Lower leg skin (tissue), 4 donors: Measurements from ENCODE around the gene FBXO38. TPM values are rescaled to one million over a fixed set of nuclear protein-coding genes. Genes with fewer than 3 reads are reported as not detected.

Source experiments
- DNase-seq, 2 donors: peaks; one replicate each; pipeline ENCODE4 v3.0.0-alpha.2; 2019; ENCODE audit warnings: low spot score in 2 of 2
- H3K4me3 ChIP-seq: fragments of 200-600 bp; sonication (generic); 2 replicates; pipeline ENCODE4 v1.5.1; 2017; ENCODE audit warnings: mild to moderate bottlenecking, low read depth; ENCODE audit not compliant: poor library complexity, severe bottlenecking
- POLR2A ChIP-seq, 2 donors: fragments of 450-650 bp; IDR thresholded peaks; one replicate each; pipeline ENCODE4 v1.6.1; 2016 to 2017; ENCODE audit warnings: antibody characterized with exemption in 2 of 2, mild to moderate bottlenecking in 1 of 2, moderate library complexity in 1 of 2
- WGBS, 2 donors: methylation state at CpG; one replicate each; pipeline ENCODE4 v1.1.5; 2018; 5-methylcytosine and 5-hydroxymethylcytosine counted together
- intact Hi-C: fragments of 100-400 bp; cut with DNase I; formaldehyde crosslinking; loops from one replicate; pipeline ENCODE4 v1.15.0; 2023; ENCODE audit warnings: low total_unique reads
- total RNA-seq, 4 donors: library from RNA; depleted of rRNA; stranded (reverse); fragments of >200 nt; gene quantifications; one replicate each; pipeline ENCODE4 v1.1.0, GENCODE V29; 2016
- TF ChIP-seq, protein P1 (sequence below), 3 donors: fragments of 450-650 bp; IDR thresholded peaks; one replicate each; pipeline ENCODE4 v1.5.1; 2016; ENCODE audit warnings: antibody characterized with exemption in 3 of 3, mild to moderate bottlenecking in 3 of 3, moderate library complexity in 2 of 3

The FBXO38 gene
- total RNA-seq, 4 donors from 2014 or later: 31.7 to 76.7 (median 42.1) TPM

DNA sequence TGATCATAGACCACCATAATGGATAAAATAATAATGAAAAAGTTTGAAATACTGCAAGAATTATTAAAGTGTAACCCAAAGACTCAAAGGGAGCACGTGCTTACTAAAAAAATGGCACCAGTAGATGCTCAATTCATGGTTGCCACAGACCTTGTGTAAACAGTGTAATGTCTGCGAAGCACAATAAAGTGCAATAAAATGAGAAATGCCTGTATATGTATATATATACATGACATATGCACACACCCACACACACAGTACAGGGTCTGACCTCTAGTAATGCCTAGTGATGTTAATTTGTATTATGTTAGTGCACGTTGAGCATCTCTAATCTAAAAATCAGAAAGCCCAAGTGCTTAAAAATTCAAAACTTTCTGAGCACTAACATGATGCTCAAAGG is 52.3 kb downstream of the FBXO38 start:
- no peak overlapping the region for H3K4me3 ChIP-seq
- DNase-seq: no peak
- intact Hi-C loops: no loop called here
- no peak for TF ChIP-seq POLR2A (IDR thresholded peaks at IDR 0.05)
- TF ChIP-seq, protein P1, sequence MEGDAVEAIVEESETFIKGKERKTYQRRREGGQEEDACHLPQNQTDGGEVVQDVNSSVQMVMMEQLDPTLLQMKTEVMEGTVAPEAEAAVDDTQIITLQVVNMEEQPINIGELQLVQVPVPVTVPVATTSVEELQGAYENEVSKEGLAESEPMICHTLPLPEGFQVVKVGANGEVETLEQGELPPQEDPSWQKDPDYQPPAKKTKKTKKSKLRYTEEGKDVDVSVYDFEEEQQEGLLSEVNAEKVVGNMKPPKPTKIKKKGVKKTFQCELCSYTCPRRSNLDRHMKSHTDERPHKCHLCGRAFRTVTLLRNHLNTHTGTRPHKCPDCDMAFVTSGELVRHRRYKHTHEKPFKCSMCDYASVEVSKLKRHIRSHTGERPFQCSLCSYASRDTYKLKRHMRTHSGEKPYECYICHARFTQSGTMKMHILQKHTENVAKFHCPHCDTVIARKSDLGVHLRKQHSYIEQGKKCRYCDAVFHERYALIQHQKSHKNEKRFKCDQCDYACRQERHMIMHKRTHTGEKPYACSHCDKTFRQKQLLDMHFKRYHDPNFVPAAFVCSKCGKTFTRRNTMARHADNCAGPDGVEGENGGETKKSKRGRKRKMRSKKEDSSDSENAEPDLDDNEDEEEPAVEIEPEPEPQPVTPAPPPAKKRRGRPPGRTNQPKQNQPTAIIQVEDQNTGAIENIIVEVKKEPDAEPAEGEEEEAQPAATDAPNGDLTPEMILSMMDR (IDR thresholded peaks at IDR 0.05): no peak
- WGBS, 2 donors: 92 to 95% methylated on average over 3 of the region's 3 CpGs

DNA sequence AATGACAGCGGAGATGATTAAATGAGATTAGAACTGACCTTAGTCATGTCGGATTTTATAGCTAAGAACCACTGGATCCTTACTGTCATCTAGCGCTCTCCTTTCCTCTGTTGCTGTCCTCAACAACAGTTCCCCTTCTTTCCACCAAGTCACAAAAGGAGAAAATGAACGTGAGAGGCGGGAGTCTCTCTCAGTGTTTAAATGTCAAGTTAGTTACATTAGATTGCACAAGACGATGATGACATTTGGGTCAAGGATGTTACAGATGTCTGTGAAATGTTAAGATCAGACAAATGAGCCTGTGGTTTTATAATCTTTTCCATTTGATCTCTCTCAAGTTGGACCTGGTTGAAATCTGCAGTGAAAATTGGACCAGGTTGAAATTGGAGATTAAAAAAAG is 53.5 kb downstream of the FBXO38 start:
- H3K4me3 ChIP-seq: no peak overlapping the region
- intact Hi-C loops: no loop called here
- WGBS, 2 donors: 75 to 80% methylated on average over 6 of the region's 6 CpGs
- TF ChIP-seq, protein P1 (IDR thresholded peaks at IDR 0.05): no peak
- TF ChIP-seq POLR2A (IDR thresholded peaks at IDR 0.05): no peak
- DNase-seq: no peak

DNA sequence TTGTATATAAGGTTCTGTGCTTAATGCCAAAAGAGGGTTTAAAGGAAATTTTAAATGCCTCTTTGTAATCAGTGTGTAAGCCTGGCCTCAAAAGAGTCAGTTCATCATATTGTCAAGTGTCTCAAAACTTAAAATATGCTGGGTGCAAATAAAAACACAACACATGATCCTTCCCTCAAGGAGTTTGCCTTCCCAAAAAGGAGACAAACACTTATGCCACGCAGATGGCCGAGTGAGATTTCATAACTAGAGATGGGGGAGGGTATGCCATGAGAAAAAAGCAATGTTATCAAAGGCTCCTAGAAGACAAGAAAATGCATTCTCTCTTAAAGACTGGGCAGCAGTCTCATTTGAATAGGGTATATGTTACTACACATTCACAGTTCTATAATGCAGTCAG is 55.2 kb downstream of the FBXO38 start:
- no peak for DNase-seq
- H3K4me3 ChIP-seq: no peak overlapping the region
- 84 to 90% methylated on average over 2 of the region's 2 CpGs for WGBS, 2 donors
- intact Hi-C loops: no loop called here
- no peak for TF ChIP-seq POLR2A (IDR thresholded peaks at IDR 0.05)
- TF ChIP-seq, protein P1 (IDR thresholded peaks at IDR 0.05): no peak

DNA sequence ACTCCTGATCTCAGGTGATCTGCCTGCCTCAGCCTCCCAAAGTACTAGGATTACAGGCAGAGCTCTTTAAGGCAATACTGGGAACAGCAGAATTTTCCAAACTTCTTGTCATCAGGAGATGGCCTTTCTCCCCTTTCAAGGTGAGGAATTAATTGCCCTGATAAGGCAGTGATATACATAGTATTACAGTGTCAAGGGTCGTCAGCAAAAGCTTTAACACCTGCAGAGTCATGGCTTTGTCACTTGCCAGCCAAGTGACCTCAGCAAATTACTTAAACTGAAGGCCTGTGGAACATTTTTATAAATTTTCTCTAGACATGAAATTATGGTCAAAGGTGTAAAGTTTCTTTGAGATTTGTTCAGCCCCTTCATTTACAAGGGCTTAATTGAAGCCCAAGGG is 59.5 kb downstream of the FBXO38 start:
- intact Hi-C loops: no loop called here
- H3K4me3 ChIP-seq: no peak overlapping the region
- TF ChIP-seq, protein P1 (IDR thresholded peaks at IDR 0.05): no peak
- no peak for TF ChIP-seq POLR2A (IDR thresholded peaks at IDR 0.05)
- DNase-seq: no peak
- WGBS, 2 donors: 63 to 65% methylated on average over 1 of the region's 1 CpG

DNA sequence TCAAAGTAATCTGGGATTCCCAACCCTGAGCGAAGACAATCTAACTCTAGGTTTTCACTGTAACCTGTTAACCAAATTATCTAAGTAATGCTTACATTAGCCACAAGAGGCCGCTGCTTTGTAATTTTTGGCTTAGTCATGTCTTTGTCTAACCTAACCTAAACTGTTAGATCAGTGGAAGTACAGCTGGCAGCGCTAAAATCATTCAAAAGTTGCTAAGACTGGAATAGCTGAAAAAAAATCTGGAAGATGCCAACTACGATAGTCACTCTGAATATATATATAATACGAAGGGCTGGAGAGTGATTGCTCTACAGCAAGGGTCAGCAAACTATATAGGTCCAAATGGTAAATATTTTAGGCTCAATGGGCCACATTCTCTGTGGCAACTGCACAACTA is 60.2 kb downstream of the FBXO38 start:
- H3K4me3 ChIP-seq: no peak overlapping the region
- intact Hi-C loops: no loop called here
- DNase-seq: peak in 1 of 2 donors; percentile 38
- WGBS, 2 donors: 19 to 20% methylated on average over 5 of the region's 5 CpGs
- no peak for TF ChIP-seq POLR2A (IDR thresholded peaks at IDR 0.05)
- TF ChIP-seq, protein P1 (IDR thresholded peaks at IDR 0.05): peak in 1 of 3 donors; percentile 40

DNA sequence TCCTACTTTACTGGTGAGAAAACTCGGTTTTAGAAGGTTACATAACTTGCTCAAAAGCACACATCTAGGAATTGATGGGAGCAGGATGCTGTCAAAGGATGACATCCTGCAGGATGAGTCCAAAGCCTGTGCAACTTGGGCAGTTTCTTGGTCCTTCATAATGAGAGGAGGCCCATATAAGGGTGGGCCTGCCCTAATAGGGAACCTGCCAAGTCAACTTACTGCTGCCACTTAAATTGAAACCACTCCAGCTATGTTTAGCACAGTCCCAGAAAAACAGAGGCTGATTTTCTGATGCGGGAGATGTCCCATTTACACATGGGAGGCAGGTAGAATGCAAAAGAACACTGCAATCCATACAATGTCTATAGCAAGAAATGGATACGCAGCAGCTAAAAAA is 61.8 kb downstream of the FBXO38 start:
- no peak for DNase-seq
- TF ChIP-seq, protein P1 (IDR thresholded peaks at IDR 0.05): no peak
- no peak for TF ChIP-seq POLR2A (IDR thresholded peaks at IDR 0.05)
- WGBS, 2 donors: 67 to 87% methylated on average over 3 of the region's 3 CpGs
- H3K4me3 ChIP-seq: no peak overlapping the region
- intact Hi-C loops: no loop called here
